ENCODE measurements around the gene FERMT1. TPM values are rescaled to one million over a fixed set of nuclear protein-coding genes. Genes with fewer than 3 reads are reported as not detected.
"Not testable (repeated sequence)": the region's sequence is repeated elsewhere in the genome, so short reads cannot be mapped to it uniquely, and the experiment has no call there.

The FERMT1 gene
- total RNA-seq, 1 donor from 2014 or later, result 0.93 TPM

- no peaks in the 10 kb centered on the region for H3K4me1 Mint-ChIP-seq (ENCODE audit: low read depth)
- no peaks in the 10 kb centered on the region for H3K27me3 Mint-ChIP-seq (ENCODE audit: insufficient read depth)
- no peak overlapping the region for H3K4me3 Mint-ChIP-seq
- peaks cover 30% of the 10 kb centered on the region for H3K36me3 Mint-ChIP-seq (ENCODE audit: low read depth)
- intact Hi-C loops (cut with micrococcal nuclease), result no loop called here
- no peak for DNase-seq (ENCODE audit: low spot score)
- H3K27ac Mint-ChIP-seq, result no peak overlapping the region
- no peaks in the 10 kb centered on the region for H3K9me3 Mint-ChIP-seq
These were observed 82.3 kb downstream of the FERMT1 start for GRCh38 chr20:6040540-6040939.

DNA sequence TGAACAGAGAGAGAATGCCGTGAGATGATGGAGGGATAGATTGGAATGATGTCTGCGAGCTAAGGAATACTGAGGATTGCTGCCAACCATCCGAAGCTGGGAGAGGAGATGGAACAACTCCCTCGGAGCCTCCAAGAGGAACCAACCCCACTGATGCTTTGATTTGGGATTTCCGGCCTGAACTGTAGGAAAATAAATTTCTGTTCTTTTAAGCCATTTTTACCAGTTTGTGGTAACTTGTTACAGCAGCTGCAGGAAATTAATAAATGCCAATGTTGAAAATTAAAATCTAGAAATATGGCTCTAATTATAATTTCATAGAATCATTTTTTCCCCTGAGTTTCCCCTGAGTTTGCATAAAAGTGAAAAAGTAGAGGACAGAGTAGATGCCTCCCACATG, 83.1 kb downstream of the FERMT1 start:
- Mint-ChIP-seq H3K36me3 (ENCODE audit: low read depth) (peaks cover 30% of the 10 kb centered on the region), H3K9me3 (no peaks in the 10 kb centered on the region), H3K27me3 (ENCODE audit: insufficient read depth) (no peaks in the 10 kb centered on the region), H3K4me1 (ENCODE audit: low read depth) (peaks cover under 1% of the 10 kb centered on the region), H3K4me3 (no peak overlapping the region), H3K27ac (no peak overlapping the region)
- intact Hi-C loops (cut with micrococcal nuclease), result no loop called here
- no peak for DNase-seq (ENCODE audit: low spot score)

GRCh38 chr20:6038256-6038655, 84.6 kb downstream of the FERMT1 start:
- no peak overlapping the region for H3K27ac Mint-ChIP-seq
- intact Hi-C loops (cut with micrococcal nuclease), result no loop called here
- H3K4me1 Mint-ChIP-seq (ENCODE audit: low read depth), result peaks cover 14% of the 10 kb centered on the region
- H3K4me3 Mint-ChIP-seq, result no peak overlapping the region
- no peak for DNase-seq (ENCODE audit: low spot score)
- H3K36me3 Mint-ChIP-seq (ENCODE audit: low read depth), result peaks cover 40% of the 10 kb centered on the region
- no peaks in the 10 kb centered on the region for H3K27me3 Mint-ChIP-seq (ENCODE audit: insufficient read depth)
- no peaks in the 10 kb centered on the region for H3K9me3 Mint-ChIP-seq

GRCh38 chr20:6037082-6037481, 85.7 kb downstream of the FERMT1 start:
- H3K27me3 Mint-ChIP-seq (ENCODE audit: insufficient read depth), result no peaks in the 10 kb centered on the region
- DNase-seq (ENCODE audit: low spot score), result no peak
- H3K4me1 Mint-ChIP-seq (ENCODE audit: low read depth), result peaks cover 14% of the 10 kb centered on the region
- H3K27ac Mint-ChIP-seq, result no peak overlapping the region
- no peak overlapping the region for H3K4me3 Mint-ChIP-seq
- peaks cover 39% of the 10 kb centered on the region for H3K36me3 Mint-ChIP-seq (ENCODE audit: low read depth)
- H3K9me3 Mint-ChIP-seq, result no peaks in the 10 kb centered on the region
- intact Hi-C loops (cut with micrococcal nuclease), result no loop called here

- H3K27me3 Mint-ChIP-seq (ENCODE audit: insufficient read depth), result no peaks in the 10 kb centered on the region
- H3K4me1 Mint-ChIP-seq (ENCODE audit: low read depth), result peaks cover 14% of the 10 kb centered on the region
- no peaks in the 10 kb centered on the region for H3K9me3 Mint-ChIP-seq
- no peak for DNase-seq (ENCODE audit: low spot score)
- intact Hi-C loops (cut with micrococcal nuclease), result no loop called here
- peaks cover 41% of the 10 kb centered on the region for H3K36me3 Mint-ChIP-seq (ENCODE audit: low read depth)
- H3K4me3 Mint-ChIP-seq, result no peak overlapping the region
- H3K27ac Mint-ChIP-seq, result no peak overlapping the region
These were observed 86.6 kb downstream of the FERMT1 start for GRCh38 chr20:6036213-6036612.

GRCh38 chr20:6034134-6034969, 88.5 kb downstream of the FERMT1 start:
- Mint-ChIP-seq H3K27ac (peak overlapping the region; percentile 70), H3K36me3 (ENCODE audit: low read depth) (peaks cover 37% of the 10 kb centered on the region), H3K4me3 (no peak overlapping the region), H3K27me3 (ENCODE audit: insufficient read depth) (no peaks in the 10 kb centered on the region), H3K9me3 (no peaks in the 10 kb centered on the region), H3K4me1 (ENCODE audit: low read depth) (peaks cover 14% of the 10 kb centered on the region)
- intact Hi-C loops (cut with micrococcal nuclease), result no loop called here
- no peak for DNase-seq (ENCODE audit: low spot score)

DNA sequence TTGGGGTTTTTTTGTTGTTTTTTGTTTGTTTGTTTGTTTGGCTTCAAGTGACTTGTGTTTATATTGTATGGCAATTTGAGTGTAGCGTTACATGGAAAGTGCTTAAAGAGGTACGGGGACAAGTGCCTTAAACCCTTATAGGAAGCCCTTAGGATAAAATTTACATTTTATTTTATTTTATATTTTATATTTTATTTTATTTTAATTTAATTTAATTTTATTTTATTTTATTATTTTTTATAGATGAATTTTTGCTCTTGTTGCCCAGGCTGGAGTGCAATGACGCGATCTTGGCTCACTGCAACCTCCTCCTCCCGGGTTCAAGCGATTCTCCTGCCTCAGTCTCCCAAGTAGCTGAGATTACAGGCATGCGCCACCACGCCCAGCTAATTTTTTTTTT, 89.9 kb downstream of the FERMT1 start:
- peaks cover 33% of the 10 kb centered on the region for H3K36me3 Mint-ChIP-seq (ENCODE audit: low read depth)
- not testable (repeated sequence) for H3K27me3 Mint-ChIP-seq (ENCODE audit: insufficient read depth); H3K27ac Mint-ChIP-seq

DNA sequence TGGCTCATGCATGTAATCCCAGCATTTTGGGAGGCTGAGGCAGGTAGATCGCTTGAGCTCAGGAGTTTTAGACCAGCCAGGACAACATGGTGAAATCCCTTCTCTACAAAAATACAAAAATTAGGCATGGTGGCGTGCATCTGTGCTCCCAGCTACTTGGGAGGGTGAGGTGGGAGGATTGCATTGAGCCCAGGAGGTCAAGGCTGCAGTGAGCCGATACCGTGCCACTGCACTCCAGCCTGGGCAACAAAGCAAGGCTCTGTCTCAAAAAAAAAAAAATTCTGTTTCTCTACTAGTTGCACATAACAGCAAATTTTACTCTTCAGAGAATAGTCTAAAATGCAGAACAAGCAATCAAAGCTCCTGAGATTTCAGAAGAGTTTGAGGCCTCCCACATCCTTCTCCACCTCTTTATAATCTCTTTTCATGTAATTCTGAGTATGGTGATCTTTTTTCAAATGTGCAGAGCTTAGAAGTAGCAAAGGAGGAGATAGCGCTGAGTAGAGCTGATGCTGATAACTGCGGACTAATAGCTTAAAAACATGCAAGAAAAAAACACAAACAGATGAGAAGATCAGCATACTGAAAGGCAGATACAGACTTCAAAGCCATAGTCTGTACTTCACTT, 92.3 kb downstream of the FERMT1 start:
- Mint-ChIP-seq H3K9me3 (no peaks in the 10 kb centered on the region), H3K4me1 (ENCODE audit: low read depth) (peaks cover 27% of the 10 kb centered on the region), H3K27ac (no peak overlapping the region), H3K27me3 (ENCODE audit: insufficient read depth) (no peaks in the 10 kb centered on the region), H3K4me3 (no peak overlapping the region), H3K36me3 (ENCODE audit: low read depth) (peaks cover 39% of the 10 kb centered on the region)
- no peak for DNase-seq (ENCODE audit: low spot score)
- intact Hi-C loops (cut with micrococcal nuclease), result no loop called here

More for the DNA sequence above, 89.9 kb downstream of the FERMT1 start:
- peaks cover 16% of the 10 kb centered on the region for H3K4me1 Mint-ChIP-seq (ENCODE audit: low read depth)
- intact Hi-C loops (cut with micrococcal nuclease); DNase-seq (ENCODE audit: low spot score); H3K4me3 Mint-ChIP-seq; H3K9me3 Mint-ChIP-seq: not testable (repeated sequence)

DNA sequence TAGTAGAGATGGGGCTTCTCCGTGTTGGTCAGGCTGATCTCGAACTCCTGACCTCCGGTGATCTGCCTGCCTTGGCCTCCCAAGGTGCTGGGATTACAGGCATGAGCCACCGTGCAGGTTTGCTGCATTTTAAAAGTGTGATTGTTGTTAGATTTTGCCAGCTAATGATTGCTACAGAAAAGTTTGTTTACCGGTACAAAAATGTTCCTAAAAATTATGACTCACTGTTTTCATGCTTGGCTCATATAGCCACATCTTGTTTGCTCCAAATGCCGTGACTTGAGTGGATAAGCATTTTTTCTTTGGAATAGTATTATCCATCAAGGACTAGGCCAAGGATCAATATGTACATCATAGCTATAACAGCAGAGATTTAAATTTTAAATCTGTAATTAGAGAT, 93.3 kb downstream of the FERMT1 start:
- Mint-ChIP-seq H3K27ac (no peak overlapping the region), H3K27me3 (ENCODE audit: insufficient read depth) (no peaks in the 10 kb centered on the region), H3K9me3 (peaks cover 4% of the 10 kb centered on the region), H3K4me3 (no peak overlapping the region), H3K4me1 (ENCODE audit: low read depth) (peaks cover 28% of the 10 kb centered on the region), H3K36me3 (ENCODE audit: low read depth) (peaks cover 45% of the 10 kb centered on the region)
- no peak for DNase-seq (ENCODE audit: low spot score)
- intact Hi-C loops (cut with micrococcal nuclease), result no loop called here

GRCh38 chr20:6028818-6029217, 94.0 kb downstream of the FERMT1 start:
- H3K36me3 Mint-ChIP-seq (ENCODE audit: low read depth), result peaks cover 45% of the 10 kb centered on the region
- DNase-seq (ENCODE audit: low spot score), result no peak
- peaks cover 21% of the 10 kb centered on the region for H3K4me1 Mint-ChIP-seq (ENCODE audit: low read depth)
- intact Hi-C loops (cut with micrococcal nuclease), result no loop called here
- H3K4me3 Mint-ChIP-seq, result no peak overlapping the region
- no peaks in the 10 kb centered on the region for H3K27me3 Mint-ChIP-seq (ENCODE audit: insufficient read depth)
- peaks cover 8% of the 10 kb centered on the region for H3K9me3 Mint-ChIP-seq
- H3K27ac Mint-ChIP-seq, result no peak overlapping the region

- Mint-ChIP-seq H3K27me3 (ENCODE audit: insufficient read depth) (no peaks in the 10 kb centered on the region), H3K27ac (no peak overlapping the region), H3K36me3 (ENCODE audit: low read depth) (peaks cover 46% of the 10 kb centered on the region), H3K4me3 (no peak overlapping the region), H3K9me3 (peaks cover 8% of the 10 kb centered on the region), H3K4me1 (ENCODE audit: low read depth) (peaks cover 21% of the 10 kb centered on the region)
- DNase-seq (ENCODE audit: low spot score), result no peak
- intact Hi-C loops (cut with micrococcal nuclease), result no loop called here
These were observed 96.8 kb downstream of the FERMT1 start for GRCh38 chr20:6026051-6026450.

Data from activated T-helper 1 cell treated with anti-CD3 and anti-CD28 coated beads, Interleukin-12 subunit alpha, Interleukin-12 subunit beta, Interleukin-2, Interleukin-4 antibody, amounts not matched to agents 30 ng/mL and 10 ng/mL and 1 ng/mL, durations not matched to agents 14 hours and 24 hours and 36 hours (primary cell).